GM10847 (cell line): ENCODE results near the gene CSMD2.

Experiments used
- POLR2A ChIP-seq: IDR thresholded peaks from 2 replicates; pipeline ENCODE4 v1.6.1; 2011; ENCODE audit not compliant: insufficient read length; ENCODE audit errors: extremely low read depth

The CSMD2 gene

GRCh38 chr1:33826311-33826710, 338.7 kb downstream of the CSMD2 start:
- no peak for TF ChIP-seq POLR2A

DNA sequence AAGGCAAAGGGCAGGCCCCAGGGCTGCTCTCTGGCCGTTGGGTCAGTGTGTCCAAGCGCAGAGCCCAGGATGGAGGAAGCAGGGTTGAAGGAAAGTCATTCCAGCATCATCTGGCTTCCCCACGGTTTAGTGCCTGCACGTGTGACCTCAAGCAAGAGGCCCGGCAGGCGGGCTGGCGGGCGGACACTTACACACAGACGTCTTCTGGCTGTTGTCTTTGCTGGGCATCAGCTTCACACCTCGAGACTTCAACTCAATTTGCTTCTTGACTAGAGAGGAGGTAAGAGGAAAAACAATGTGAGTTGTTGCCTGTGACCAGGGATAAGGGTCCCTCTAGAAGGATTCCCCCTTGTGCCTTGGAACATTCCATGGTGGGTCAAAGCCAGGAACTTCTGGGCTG, 339.5 kb downstream of the CSMD2 start:
- no peak for TF ChIP-seq POLR2A

GRCh38 chr1:33824971-33825370, 340.1 kb downstream of the CSMD2 start:
- no peak for TF ChIP-seq POLR2A

GRCh38 chr1:33824321-33824720, 340.7 kb downstream of the CSMD2 start:
- no peak for TF ChIP-seq POLR2A

GRCh38 chr1:33823830-33824229, 341.2 kb downstream of the CSMD2 start:
- no peak for TF ChIP-seq POLR2A

- TF ChIP-seq POLR2A: no peak
These were observed 341.6 kb downstream of the CSMD2 start for GRCh38 chr1:33823401-33823800.

DNA sequence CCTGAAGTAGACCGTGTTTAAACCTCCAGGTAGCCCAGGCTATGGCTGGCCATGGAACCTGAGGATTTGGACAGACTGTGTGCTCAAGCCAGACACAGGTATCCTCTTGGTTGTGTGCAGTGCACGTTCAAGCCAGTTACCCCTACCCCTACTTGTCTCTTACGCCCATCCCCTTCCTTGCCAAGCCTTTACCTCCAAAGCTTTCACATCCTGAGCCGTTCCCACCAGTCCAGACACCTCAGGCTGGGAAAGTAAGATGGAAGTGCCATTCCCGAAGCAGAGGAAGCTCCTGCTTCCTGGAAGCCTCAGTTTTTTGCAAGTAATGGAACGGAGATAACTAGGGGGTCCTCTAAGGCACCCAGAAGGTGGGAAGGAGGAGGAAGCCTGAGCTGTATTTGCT, 342.6 kb downstream of the CSMD2 start:
- TF ChIP-seq POLR2A: no peak

- no peak for TF ChIP-seq POLR2A
These were observed 343.7 kb downstream of the CSMD2 start for GRCh38 chr1:33821291-33821690.

- no peak for TF ChIP-seq POLR2A
These were observed 344.2 kb downstream of the CSMD2 start for GRCh38 chr1:33820804-33821203.

- no peak for TF ChIP-seq POLR2A
These were observed 345.1 kb downstream of the CSMD2 start for GRCh38 chr1:33819913-33820311.

DNA sequence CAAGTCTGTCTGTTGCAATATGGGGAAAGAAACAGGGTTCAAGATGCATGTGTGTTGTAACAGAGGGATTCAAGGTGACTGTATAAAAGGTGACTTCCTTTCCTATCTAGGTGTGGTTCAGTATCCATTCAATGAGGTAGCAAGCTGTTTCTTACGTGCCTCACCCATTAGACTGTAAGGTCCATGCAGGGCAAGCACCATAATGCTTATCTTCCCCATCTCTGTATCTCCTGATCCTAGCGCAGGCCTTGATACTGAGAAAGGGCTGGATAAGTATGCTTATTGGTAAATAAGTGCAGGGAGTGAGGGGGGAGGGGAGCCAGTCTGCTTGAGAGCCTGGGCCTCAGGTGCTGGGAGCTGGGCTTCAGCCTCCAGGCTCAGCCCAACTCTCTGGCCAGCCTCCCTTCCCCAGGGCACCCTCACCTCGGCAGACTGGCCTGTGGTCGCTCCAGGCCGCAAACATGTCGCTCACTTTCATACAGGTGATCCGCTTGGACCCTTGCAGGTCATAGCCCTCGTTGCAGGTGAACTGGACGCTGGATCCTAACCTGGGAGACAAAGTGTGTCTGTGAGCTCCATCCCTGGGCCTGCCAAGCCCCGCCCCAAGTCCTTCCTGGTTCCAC, 345.6 kb downstream of the CSMD2 start:
- TF ChIP-seq POLR2A: no peak

DNA sequence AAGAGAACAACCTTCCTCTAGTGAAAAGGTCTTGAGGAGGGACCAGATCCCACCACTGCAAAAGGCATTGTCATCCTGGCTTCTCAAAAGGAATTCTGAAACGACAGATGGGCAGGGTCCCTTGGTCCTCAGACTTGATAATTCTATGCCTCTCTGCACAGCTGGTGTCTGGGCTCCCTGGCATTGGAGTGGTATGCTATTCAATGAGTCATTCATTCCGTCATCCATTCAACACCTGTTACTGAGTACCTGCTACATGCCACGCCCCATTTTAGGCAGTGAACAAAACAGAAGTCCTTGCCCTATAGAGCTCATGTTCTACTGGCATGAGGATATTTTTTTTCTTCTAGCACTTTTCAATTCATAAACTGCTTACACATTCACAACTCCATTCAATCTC, 347.0 kb downstream of the CSMD2 start:
- no peak for TF ChIP-seq POLR2A

- no peak for TF ChIP-seq POLR2A
These were observed 350.0 kb downstream of the CSMD2 start for GRCh38 chr1:33815061-33815460.

GRCh38 chr1:33814166-33814565, 350.9 kb downstream of the CSMD2 start:
- TF ChIP-seq POLR2A: no peak

- TF ChIP-seq POLR2A: no peak
These were observed 354.5 kb downstream of the CSMD2 start for GRCh38 chr1:33810571-33810970.

DNA sequence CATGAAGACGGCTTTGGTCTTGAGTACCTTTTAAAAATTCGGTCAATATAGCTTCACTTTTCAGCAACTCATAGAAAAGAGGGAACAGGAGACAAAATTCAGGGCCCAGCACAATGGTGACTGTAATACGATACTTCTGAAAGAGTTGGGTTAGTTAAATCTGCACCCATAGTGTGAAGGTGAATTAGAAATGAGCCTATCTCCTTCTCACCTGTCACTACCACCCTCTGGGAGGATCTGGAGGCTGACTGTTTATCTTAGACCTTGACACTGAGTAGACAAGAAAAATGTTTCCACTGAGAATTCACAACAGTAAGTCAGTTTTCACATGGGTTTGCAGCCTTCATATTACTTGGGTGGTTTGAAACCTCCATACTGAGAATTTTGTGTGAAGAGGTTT, 359.0 kb downstream of the CSMD2 start:
- no peak for TF ChIP-seq POLR2A

GRCh38 chr1:33802268-33802667, 362.8 kb downstream of the CSMD2 start:
- no peak for TF ChIP-seq POLR2A
